HG02840 (cell line): ENCODE data around the gene IRAK1.

Experiments used
- ATAC-seq: cut with Tn5 transposase; IDR thresholded peaks from one replicate; pipeline ENCODE4 v1.9.1; 2021; ENCODE audit warnings: mild to moderate bottlenecking, moderate library complexity, moderate number of reproducible peaks; ENCODE audit not compliant: unreplicated experiment, low FRiP score

IRAK1 gene

DNA sequence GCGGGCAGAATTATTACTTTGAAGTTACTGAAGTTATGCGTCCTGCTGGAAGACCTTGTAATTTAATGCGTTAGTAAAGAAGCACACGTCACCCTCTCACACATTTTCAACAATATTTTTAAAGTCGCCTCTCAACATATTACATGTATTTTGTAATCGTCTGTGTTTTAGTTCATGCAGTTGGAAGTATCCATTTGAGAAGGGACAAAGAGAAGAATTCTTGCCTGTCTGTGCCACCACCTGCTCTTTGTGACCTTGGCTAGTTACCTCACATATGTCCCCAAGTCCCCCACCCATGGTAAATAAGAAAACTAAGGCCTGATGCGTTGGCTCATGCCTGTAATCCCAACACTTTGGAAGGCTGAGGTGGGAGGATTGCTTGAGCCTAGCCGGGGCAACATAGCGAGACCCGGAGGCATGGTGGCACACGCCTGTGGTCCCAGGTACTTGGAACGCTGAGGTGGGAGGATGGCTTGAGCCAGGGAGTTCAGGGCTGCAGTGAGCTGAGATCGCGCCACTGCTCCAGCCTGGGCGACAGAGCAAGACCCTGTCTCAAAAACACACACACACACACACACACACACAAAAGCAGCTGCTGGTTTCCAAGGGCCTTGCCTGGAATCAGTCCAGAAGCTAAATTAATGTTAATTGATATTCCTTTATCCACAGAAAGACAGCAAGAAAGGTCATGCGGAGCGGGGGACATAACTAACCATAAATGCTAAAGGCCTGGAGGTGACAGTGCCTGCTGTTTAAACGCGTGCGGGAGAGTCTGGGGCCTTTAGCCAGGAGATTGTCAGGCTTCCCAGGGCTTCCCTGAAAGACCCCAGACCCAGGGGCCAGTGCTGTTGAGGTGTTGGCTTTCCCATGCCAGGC lies 46.3 kb downstream of the IRAK1 start:
- no peak for ATAC-seq

DNA sequence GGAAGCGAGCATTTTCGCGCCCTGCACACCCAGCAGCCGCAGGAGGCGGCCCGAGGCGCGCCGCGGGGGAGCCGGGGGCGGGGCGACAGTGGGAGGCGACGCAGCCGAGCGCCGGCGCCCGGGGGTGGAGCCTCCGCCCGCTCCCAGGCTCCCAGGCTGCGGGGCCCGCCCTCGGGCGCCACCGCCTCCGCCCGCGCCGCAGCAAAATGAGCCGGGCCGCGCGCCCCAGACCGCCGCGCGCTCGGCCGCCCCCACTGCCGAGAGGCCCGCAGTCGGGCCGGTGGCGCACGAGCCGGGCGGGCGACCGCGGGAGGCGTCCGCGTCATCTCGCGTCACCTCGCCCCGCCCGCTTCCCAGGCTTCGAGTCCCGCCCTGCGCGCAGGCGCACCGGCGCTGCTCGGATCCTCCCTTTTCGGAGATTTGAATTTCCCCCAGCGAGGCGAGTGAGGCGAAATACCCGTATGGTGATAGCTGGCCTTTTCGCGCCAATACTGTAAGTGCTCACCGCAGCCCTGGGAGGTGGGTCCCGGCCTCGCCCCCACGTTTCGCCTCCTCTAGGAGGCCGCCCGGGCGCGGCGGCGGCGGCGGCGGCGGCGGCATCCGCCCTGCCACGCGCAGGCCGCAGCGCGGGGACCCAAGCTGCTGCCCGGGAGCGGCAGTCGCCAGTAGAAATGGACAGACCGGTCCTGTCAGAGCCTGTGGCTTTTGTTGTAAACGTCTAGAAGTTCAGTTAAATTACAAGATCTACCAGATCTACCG lies 47.2 kb downstream of the IRAK1 start, which contains the start of gene TMEM187:
Gene TMEM187, plus strand, starts transcription at position 387 of the 759 bp plus-strand sequence. CDS start 9,309 bp downstream, outside the sequence.
- peak; percentile 50 for ATAC-seq

DNA sequence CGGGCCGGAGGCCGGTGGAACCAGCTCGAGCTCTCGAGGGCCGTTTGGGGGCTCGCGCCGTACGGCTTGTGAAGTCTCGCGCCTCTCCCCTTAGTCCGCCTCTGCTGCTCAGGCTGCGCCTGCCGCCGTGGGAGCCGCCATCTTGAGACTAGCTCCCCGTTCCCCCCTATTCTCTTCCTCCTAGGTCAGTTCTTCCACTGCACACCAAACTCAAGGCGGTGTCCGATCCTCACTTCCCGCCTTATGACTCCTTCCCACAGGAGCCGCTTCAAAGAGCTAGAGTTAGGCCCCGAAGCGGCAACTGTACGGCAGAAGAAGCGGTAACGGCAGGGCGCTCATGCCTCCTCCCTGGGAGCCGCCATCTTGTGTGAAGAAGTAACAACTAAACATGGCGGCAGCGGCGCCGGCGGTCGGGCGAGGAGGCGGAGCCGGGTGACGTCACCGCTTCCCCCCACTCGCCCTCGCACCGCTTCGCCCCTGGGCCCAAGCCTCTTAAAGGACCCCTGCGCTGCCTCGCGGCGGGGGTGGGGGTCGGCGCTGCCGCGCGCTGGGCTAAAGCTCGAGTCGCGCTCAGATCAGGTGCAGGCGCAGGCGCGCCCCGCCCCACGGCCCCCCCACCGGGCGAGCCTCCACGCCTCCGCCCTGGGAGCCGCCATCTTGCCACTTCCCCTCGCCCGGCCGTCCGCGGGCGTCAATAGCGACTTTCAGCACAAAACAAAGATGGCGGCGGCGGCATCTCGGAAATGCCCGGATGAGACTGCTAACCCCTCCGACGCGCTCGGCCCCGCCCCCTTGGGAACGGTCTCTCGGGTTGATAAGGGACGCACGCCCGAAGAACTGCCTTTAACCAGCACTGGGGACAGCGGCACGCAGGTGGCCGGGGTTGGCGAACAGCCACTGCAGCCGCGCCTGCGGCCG lies 48.0 kb downstream of the IRAK1 start, which contains the start of gene HCFC1:
Gene HCFC1, minus strand, starts transcription at position 369 of the 918 bp plus-strand sequence. CDS start 978 bp downstream, outside the sequence.
- ATAC-seq: peak; percentile 48

DNA sequence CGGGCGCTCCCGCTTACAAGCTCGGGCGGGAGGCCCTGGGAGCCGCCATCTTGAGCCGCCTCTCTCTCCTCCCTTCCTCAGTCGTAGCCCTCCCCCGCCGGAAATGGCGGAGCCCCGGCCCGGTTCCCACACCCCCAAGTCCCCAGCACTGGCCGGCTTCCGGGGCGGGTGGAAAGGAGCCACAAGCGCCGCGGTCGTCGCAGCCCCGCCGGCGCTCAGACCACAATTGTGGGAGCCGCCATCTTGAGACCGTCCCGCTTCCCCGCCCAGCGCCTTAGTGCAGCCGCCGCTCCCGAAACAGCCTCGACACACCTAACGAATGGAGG lies 48.6 kb downstream of the IRAK1 start:
- ATAC-seq: peak; percentile 40

DNA sequence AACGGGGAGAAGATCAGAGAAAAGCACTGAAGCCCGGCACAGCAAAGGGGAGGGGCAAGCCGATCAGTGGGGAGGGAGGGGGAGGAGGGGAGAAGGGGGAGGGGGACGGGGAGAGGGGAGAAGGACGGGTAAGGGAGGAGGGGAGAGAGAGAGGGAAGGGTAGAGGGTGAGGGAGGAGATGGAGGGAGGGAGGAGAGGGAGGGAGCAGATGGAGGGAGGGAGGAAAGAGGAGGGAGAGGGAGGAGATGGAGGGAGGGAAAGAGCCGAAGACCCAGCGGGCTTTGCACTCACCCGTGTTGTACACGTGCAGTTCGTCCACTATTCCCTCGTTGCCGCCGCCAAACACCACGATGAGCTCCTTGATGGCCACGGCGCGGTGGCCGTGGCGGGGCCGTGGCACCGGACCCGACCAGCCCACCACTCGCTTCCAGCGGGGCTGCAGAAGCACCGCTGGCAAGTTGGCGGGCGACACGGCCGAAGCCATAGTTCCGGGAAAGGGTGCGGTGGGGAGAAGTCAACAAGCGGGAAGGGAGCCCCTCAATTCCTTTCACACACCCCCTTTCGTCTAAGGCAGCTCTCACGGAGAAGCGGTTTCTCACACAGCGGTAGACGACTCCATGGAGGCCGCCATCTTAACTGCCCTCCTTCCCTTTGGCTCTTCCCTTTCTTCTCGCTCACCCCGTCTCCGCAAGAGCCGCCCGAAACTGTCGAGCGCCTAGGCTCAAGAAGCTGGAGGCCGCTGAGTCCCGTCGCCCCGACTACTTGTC lies 49.2 kb downstream of the IRAK1 start:
- ATAC-seq: peak; percentile 3

DNA sequence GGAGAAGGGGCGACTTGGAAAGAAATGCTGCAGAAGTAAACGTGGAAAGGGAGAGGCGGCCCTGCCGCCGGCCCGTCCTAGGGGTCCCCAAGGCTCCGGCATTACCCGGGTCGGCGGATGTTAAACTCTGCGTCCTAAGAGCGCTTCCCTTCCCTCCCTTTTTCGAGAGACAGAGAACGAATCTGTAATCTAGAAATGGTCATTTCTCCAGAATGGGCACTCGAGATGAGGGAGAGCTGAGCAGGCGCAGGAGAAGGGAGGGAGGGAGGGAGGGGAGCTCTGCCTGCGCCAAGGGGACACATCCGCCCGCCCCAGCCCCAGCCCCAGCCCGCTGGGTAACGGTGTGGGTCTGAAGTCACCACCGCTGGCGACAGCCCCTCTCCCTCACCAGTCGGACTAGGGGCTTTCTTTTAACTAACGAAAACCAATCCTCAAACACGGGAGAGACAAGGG lies 49.8 kb downstream of the IRAK1 start:
- no peak for ATAC-seq

- ATAC-seq: no peak
These were observed 50.4 kb downstream of the IRAK1 start for GRCh38 chrX:153969125-153969903.

DNA sequence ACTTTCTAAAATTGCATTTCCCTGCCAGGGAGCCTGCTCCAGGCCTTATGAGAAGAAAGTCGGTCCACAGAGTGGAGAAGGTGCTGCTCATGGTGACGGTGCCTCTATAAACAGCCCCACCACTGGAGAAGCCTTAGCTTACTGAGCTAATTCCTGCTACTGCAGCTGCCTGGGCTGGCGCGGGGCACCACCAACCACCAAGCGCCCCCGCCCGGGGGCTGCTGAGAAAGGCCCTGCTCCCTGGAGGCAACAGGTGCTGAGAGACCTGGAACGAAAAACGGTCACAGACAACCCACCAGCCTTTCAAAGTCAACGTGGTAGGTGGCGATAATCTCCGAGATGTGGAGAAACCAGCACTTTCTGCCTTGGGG lies 51.0 kb downstream of the IRAK1 start:
- ATAC-seq: no peak

GRCh38 chrX:153968255-153968654 lies 51.4 kb downstream of the IRAK1 start:
- ATAC-seq: no peak

GRCh38 chrX:153967536-153968224 lies 52.0 kb downstream of the IRAK1 start:
- no peak for ATAC-seq

- ATAC-seq: no peak
These were observed 52.7 kb downstream of the IRAK1 start for GRCh38 chrX:153966841-153967535.

DNA sequence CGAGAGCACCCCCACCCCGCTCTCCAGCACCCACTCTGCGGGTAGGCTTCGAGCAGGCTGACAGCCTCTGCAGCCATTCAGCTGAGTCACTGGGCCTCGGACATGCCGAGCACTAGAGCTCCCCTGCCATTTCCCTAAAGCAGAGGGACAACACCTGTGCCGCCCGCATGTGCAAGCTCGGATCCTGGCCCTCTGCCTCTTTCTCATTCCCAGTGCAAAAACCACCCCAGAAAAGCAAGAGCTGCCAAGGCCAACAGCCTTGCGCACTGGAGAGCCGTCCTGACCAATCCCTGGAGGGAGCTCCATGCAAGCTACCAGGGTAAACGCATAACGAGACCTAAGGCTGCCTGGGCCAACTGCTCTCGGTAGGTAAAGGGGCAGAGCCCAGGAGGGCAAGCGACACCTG lies 53.4 kb downstream of the IRAK1 start:
- no peak for ATAC-seq

DNA sequence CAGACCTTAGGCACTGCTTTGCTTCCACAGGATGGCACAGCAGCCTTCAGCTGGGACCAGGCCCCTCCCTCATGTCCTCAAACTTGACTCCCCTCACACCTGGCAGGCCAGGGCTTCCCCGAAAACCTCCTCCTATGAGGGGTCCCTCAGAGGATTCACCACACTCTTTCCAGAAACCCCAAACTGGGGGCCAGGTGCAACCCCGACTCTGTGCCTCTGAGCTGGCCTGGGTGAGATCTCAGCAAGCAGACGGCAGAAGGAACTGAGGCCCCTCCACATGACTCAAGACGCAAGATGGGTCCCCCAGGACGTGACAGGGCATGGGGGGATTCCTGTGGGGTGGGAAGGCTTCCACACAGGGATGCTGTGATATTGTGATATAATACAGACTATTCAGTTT lies 54.3 kb downstream of the IRAK1 start:
- ATAC-seq: no peak

- ATAC-seq: no peak
These were observed 55.6 kb downstream of the IRAK1 start for GRCh38 chrX:153964105-153964504.

DNA sequence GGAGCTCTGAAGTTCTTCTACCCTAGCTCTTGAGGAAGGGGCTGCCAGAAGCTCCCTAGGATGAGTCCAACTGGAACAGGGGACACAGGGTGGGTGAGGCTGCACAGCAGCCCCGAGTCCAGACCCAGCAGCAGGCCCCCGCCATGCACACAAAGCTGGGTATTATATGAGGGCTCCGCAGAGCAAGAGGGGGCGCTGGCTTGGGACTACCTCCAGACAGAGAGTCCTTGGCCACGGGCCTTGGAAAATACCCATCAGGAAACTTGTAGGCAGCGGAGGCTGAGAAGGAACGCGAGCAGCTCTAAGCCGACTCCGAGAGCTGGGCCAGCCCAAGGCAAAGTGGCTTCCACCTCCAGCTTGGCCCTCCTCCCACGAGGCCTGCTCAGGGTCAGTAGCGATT lies 56.2 kb downstream of the IRAK1 start:
- ATAC-seq: no peak

GRCh38 chrX:153961292-153961691 lies 58.4 kb downstream of the IRAK1 start:
- ATAC-seq: no peak

GRCh38 chrX:153960786-153961185 lies 58.9 kb downstream of the IRAK1 start:
- ATAC-seq: no peak
